Hepatocyte (in vitro differentiated cells): ENCODE data around the gene CYTH4.

ENCODE experiments used
- CTCF ChIP-seq: fragments of 200-600 bp; sonication (generic); IDR thresholded peaks from 2 replicates; pipeline ENCODE4 v1.5.1; 2016; ENCODE audit warnings: antibody characterized with exemption, mild to moderate bottlenecking; ENCODE audit not compliant: poor library complexity
- EZH2 ChIP-seq: fragments of 200-600 bp; sonication (generic); IDR thresholded peaks from 2 replicates; pipeline ENCODE4 v1.6.1; 2016; ENCODE audit warnings: antibody characterized with exemption, mild to moderate bottlenecking, borderline replicate concordance

GRCh38 chr22:37237371-37238268 is 44.7 kb upstream of the CYTH4 start:
- no peak for TF ChIP-seq CTCF
- no peak for TF ChIP-seq EZH2
